T-helper 2 cell treated with Interferon-gamma antibody and Interleukin-4, amounts not matched to agents 5 μg/mL and 100 μg/mL, for 36 hours (primary cell): ENCODE results near the gene ORC6.

Experiments
- DNase-seq: peaks from one replicate; pipeline ENCODE4 v3.0.0; 2021; ENCODE audit warnings: low spot score
- H3K27ac Mint-ChIP-seq: one replicate; pipeline ENCODE4 v1.8.0; 2021; ENCODE audit warnings: mild to moderate bottlenecking, mixed read lengths
- H3K27me3 Mint-ChIP-seq: one replicate; pipeline ENCODE4 v1.8.0; 2021; ENCODE audit warnings: low read depth, mixed read lengths
- H3K36me3 Mint-ChIP-seq: one replicate; pipeline ENCODE4 v1.8.0; 2021; ENCODE audit warnings: low read depth, mixed read lengths
- H3K4me1 Mint-ChIP-seq: one replicate; pipeline ENCODE4 v1.8.0; 2021; ENCODE audit warnings: low read depth, mixed read lengths
- H3K4me3 Mint-ChIP-seq: one replicate; pipeline ENCODE4 v1.8.0; 2022; ENCODE audit warnings: mild to moderate bottlenecking, moderate library complexity, mixed read lengths
- H3K9me3 Mint-ChIP-seq: one replicate; pipeline ENCODE4 v1.8.0; 2021; ENCODE audit warnings: mixed read lengths

Gene ORC6

GRCh38 chr16:46688654-46689364 is 650 bp upstream of the ORC6 start, which contains the start of gene VPS35:
Gene VPS35, minus strand, starts transcription at chr16:46689178. Its CDS starts 45 bp downstream, at chr16:46689133.
- no peaks in the 10 kb centered on the region for H3K27me3 Mint-ChIP-seq

GRCh38 chr16:46690281-46691178 is 1.1 kb downstream of the ORC6 start:
- Mint-ChIP-seq H3K4me1 (peaks cover 36% of the 10 kb centered on the region), H3K9me3 (no peaks in the 10 kb centered on the region), H3K27me3 (no peaks in the 10 kb centered on the region), H3K4me3 (no peak overlapping the region), H3K36me3 (peaks cover 32% of the 10 kb centered on the region), H3K27ac (no peak overlapping the region)
- DNase-seq, result no peak

More at GRCh38 chr16:46688654-46689364, 650 bp upstream of the ORC6 start, which contains the start of gene VPS35:
- H3K9me3 Mint-ChIP-seq, result no peaks in the 10 kb centered on the region
- H3K4me1 Mint-ChIP-seq, result peaks cover 42% of the 10 kb centered on the region
- peak; percentile 99 for DNase-seq
- H3K36me3 Mint-ChIP-seq, result peaks cover 22% of the 10 kb centered on the region
- no peak within 1 kb of the TSS for H3K27ac Mint-ChIP-seq
- H3K4me3 Mint-ChIP-seq, result no peak within 1 kb of the TSS

GRCh38 chr16:46691726-46692125 is 2.3 kb downstream of the ORC6 start:
- Mint-ChIP-seq H3K4me3 (no peak overlapping the region), H3K9me3 (no peaks in the 10 kb centered on the region), H3K27ac (peak overlapping the region; percentile 34), H3K36me3 (peaks cover 40% of the 10 kb centered on the region), H3K27me3 (no peaks in the 10 kb centered on the region), H3K4me1 (peaks cover 32% of the 10 kb centered on the region)
- no peak for DNase-seq

GRCh38 chr16:46693598-46693997 is 4.1 kb downstream of the ORC6 start:
- Mint-ChIP-seq H3K36me3 (peaks cover 51% of the 10 kb centered on the region), H3K4me1 (peaks cover 18% of the 10 kb centered on the region), H3K27ac (no peak overlapping the region), H3K4me3 (no peak overlapping the region), H3K9me3 (no peaks in the 10 kb centered on the region), H3K27me3 (no peaks in the 10 kb centered on the region)
- no peak for DNase-seq

GRCh38 chr16:46695937-46696336 is 6.5 kb downstream of the ORC6 start:
- no peaks in the 10 kb centered on the region for H3K9me3 Mint-ChIP-seq
- H3K4me1 Mint-ChIP-seq, result peaks cover 14% of the 10 kb centered on the region
- H3K36me3 Mint-ChIP-seq, result peaks cover 53% of the 10 kb centered on the region
- no peak overlapping the region for H3K4me3 Mint-ChIP-seq
- H3K27me3 Mint-ChIP-seq, result no peaks in the 10 kb centered on the region
- H3K27ac Mint-ChIP-seq, result no peak overlapping the region
- DNase-seq, result no peak

GRCh38 chr16:46696957-46697356 is 7.5 kb downstream of the ORC6 start:
- Mint-ChIP-seq H3K36me3 (peaks cover 43% of the 10 kb centered on the region), H3K27me3 (no peaks in the 10 kb centered on the region), H3K27ac (no peak overlapping the region), H3K4me3 (no peak overlapping the region), H3K9me3 (no peaks in the 10 kb centered on the region), H3K4me1 (peaks cover 4% of the 10 kb centered on the region)
- no peak for DNase-seq

GRCh38 chr16:46700048-46700447 is 10.6 kb downstream of the ORC6 start:
- Mint-ChIP-seq H3K27me3 (no peaks in the 10 kb centered on the region), H3K4me1 (no peaks in the 10 kb centered on the region), H3K36me3 (peaks cover 30% of the 10 kb centered on the region), H3K27ac (no peak overlapping the region), H3K4me3 (no peak overlapping the region), H3K9me3 (no peaks in the 10 kb centered on the region)
- no peak for DNase-seq

- no peak overlapping the region for H3K27ac Mint-ChIP-seq
- peaks cover 18% of the 10 kb centered on the region for H3K36me3 Mint-ChIP-seq
- H3K27me3 Mint-ChIP-seq, result no peaks in the 10 kb centered on the region
- no peak for DNase-seq
- no peaks in the 10 kb centered on the region for H3K9me3 Mint-ChIP-seq
- no peak overlapping the region for H3K4me3 Mint-ChIP-seq
- H3K4me1 Mint-ChIP-seq, result peaks cover 3% of the 10 kb centered on the region
Measured at GRCh38 chr16:46701615-46702014, 12.2 kb downstream of the ORC6 start.

GRCh38 chr16:46702030-46702429 is 12.6 kb downstream of the ORC6 start:
- Mint-ChIP-seq H3K9me3 (no peaks in the 10 kb centered on the region), H3K36me3 (peaks cover 15% of the 10 kb centered on the region), H3K4me3 (no peak overlapping the region), H3K4me1 (peaks cover 7% of the 10 kb centered on the region), H3K27ac (no peak overlapping the region), H3K27me3 (no peaks in the 10 kb centered on the region)
- DNase-seq, result no peak

GRCh38 chr16:46706642-46707041 is 17.2 kb downstream of the ORC6 start:
- H3K4me1 Mint-ChIP-seq, result peaks cover 9% of the 10 kb centered on the region
- no peak for DNase-seq
- H3K4me3 Mint-ChIP-seq, result no peak overlapping the region
- H3K9me3 Mint-ChIP-seq, result no peaks in the 10 kb centered on the region
- H3K36me3 Mint-ChIP-seq, result peaks cover 5% of the 10 kb centered on the region
- H3K27ac Mint-ChIP-seq, result no peak overlapping the region
- H3K27me3 Mint-ChIP-seq, result no peaks in the 10 kb centered on the region

GRCh38 chr16:46709469-46710005 is 20.1 kb downstream of the ORC6 start:
- H3K4me3 Mint-ChIP-seq, result no peak overlapping the region
- H3K27me3 Mint-ChIP-seq, result no peaks in the 10 kb centered on the region
- H3K36me3 Mint-ChIP-seq, result no peaks in the 10 kb centered on the region
- H3K4me1 Mint-ChIP-seq, result peaks cover 13% of the 10 kb centered on the region
- H3K9me3 Mint-ChIP-seq, result no peaks in the 10 kb centered on the region
- no peak for DNase-seq
- H3K27ac Mint-ChIP-seq, result no peak overlapping the region

GRCh38 chr16:46711106-46712058 is 21.9 kb downstream of the ORC6 start:
- Mint-ChIP-seq H3K27ac (no peak overlapping the region), H3K9me3 (no peaks in the 10 kb centered on the region), H3K4me3 (no peak overlapping the region), H3K36me3 (no peaks in the 10 kb centered on the region), H3K27me3 (no peaks in the 10 kb centered on the region), H3K4me1 (peaks cover 12% of the 10 kb centered on the region)
- no peak for DNase-seq

- Mint-ChIP-seq H3K4me3 (no peak overlapping the region), H3K9me3 (no peaks in the 10 kb centered on the region), H3K27me3 (no peaks in the 10 kb centered on the region), H3K4me1 (peaks cover 4% of the 10 kb centered on the region), H3K27ac (no peak overlapping the region), H3K36me3 (no peaks in the 10 kb centered on the region)
- DNase-seq, result no peak
Measured at GRCh38 chr16:46712911-46713310, 23.5 kb downstream of the ORC6 start.
